SK-N-SH (cell line): ENCODE data around the gene IFT74. TPM values are rescaled to one million over a fixed set of nuclear protein-coding genes. Genes with fewer than 3 reads are reported as not detected.
A peak's percentile ranks its signal among the peaks of the same experiment; 100 is the strongest.

Experiments
- CTCF ChIA-PET: fragments of 300-600, 350-600 bp; formaldehyde crosslinking; extraction: SDS; loops from one replicate; lab custom pipeline; 2021; lab: Yijun Ruan, JAX
- POLR2A ChIA-PET: fragments of 350-600 bp; sonication (Branson Sonifier 250); formaldehyde crosslinking; extraction: SDS; loops from one replicate; lab custom pipeline; 2020; ENCODE audit warnings: antibody characterized with exemption, inconsistent platforms; lab: Yijun Ruan, JAX
- DNase-seq: peaks from one replicate; pipeline ENCODE4 v3.0.0; 2012
- H2AFZ ChIP-seq: fragments of 200-600 bp; sonication (generic); 2 replicates; pipeline ENCODE4 v1.8.1; 2016; ENCODE audit warnings: antibody characterized with exemption, mild to moderate bottlenecking, low read depth
- H3F3A ChIP-seq: fragments of 200-600 bp; sonication (generic); replicated peaks from 2 replicates; pipeline ENCODE3; 2016; ENCODE audit warnings: antibody characterized with exemption, mild to moderate bottlenecking; ENCODE audit not compliant: insufficient read depth
- H3K27ac ChIP-seq, 2 experiments: fragments of 200-500 bp in 1 of 2; fragments of 200-600 bp in 1 of 2; sonication (Bioruptor generic) in 1 of 2; sonication (generic), shearing (Covaris generic) in 1 of 2; 2 replicates each; pipeline versions ENCODE4 v1.5.1 to v1.6.1; 2014 to 2016; ENCODE audit warnings: low read depth in 2 of 2, inconsistent platforms in 1 of 2, low read length in 1 of 2, mild to moderate bottlenecking in 1 of 2, mixed read lengths in 1 of 2
- H3K27me3 ChIP-seq: fragments of 200-600 bp; sonication (generic), shearing (Covaris generic); 2 replicates; pipeline ENCODE4 v1.6.1; 2016; ENCODE audit warnings: mixed run types; ENCODE audit not compliant: insufficient read depth
- H3K36me3 ChIP-seq, 2 experiments: fragments of 200-500 bp in 1 of 2; fragments of 200-600 bp in 1 of 2; sonication (Bioruptor generic) in 1 of 2; sonication (generic) in 1 of 2; replicated peaks in 1 of 2; 2 replicates each; pipeline versions ENCODE3 to v1.5.1; 2014 to 2016; ENCODE audit warnings: low read length in 1 of 2, mild to moderate bottlenecking in 1 of 2; ENCODE audit not compliant: insufficient read depth in 2 of 2, control insufficient read depth in 1 of 2
- H3K4me1 ChIP-seq, 2 experiments: fragments of 200-500 bp in 1 of 2; fragments of 200-600 bp in 1 of 2; sonication (Bioruptor generic) in 1 of 2; sonication (generic), shearing (Covaris generic) in 1 of 2; 2 replicates each; pipeline versions ENCODE4 v1.5.1 to v1.6.1; 2014 to 2016; ENCODE audit warnings: low read depth in 1 of 2, low read length in 1 of 2, mixed run types in 1 of 2; ENCODE audit not compliant: insufficient read depth in 2 of 2, control insufficient read depth in 1 of 2
- H3K4me2 ChIP-seq: fragments of 200-600 bp; sonication (generic), shearing (Covaris generic); 2 replicates; pipeline ENCODE4 v1.6.1; 2017; ENCODE audit warnings: mixed run types
- H3K4me3 ChIP-seq, 2 experiments: fragments of 200-500 bp in 1 of 2; fragments of 200-600 bp in 1 of 2; sonication (Bioruptor generic) in 1 of 2; sonication (generic), shearing (Covaris generic) in 1 of 2; 2 replicates each; pipeline versions ENCODE4 v1.5.1 to v1.8.1; 2014 to 2016; ENCODE audit warnings: low read depth in 2 of 2, inconsistent platforms in 1 of 2, low read length in 1 of 2, mild to moderate bottlenecking in 1 of 2, mixed read lengths in 1 of 2, moderate library complexity in 1 of 2
- H3K79me2 ChIP-seq: fragments of 200-600 bp; sonication (generic); 2 replicates; pipeline ENCODE4 v1.8.1; 2017; ENCODE audit warnings: mild to moderate bottlenecking; ENCODE audit not compliant: insufficient read depth
- H3K9ac ChIP-seq: fragments of 200-600 bp; sonication (generic); 2 replicates; pipeline ENCODE4 v1.6.1; 2017; ENCODE audit warnings: mixed run types
- H3K9me2 ChIP-seq: fragments of 200-600 bp; sonication (generic); 2 replicates; pipeline ENCODE4 v1.6.1; 2017; ENCODE audit warnings: mixed run types
- H3K9me3 ChIP-seq: fragments of 200-600 bp; sonication (generic); 2 replicates; pipeline ENCODE4 v1.6.1; 2017; ENCODE audit warnings: mixed run types, mild to moderate bottlenecking, moderate library complexity
- H4K20me1 ChIP-seq: fragments of 200-600 bp; sonication (generic); 2 replicates; pipeline ENCODE4 v1.6.1; 2017; ENCODE audit warnings: mild to moderate bottlenecking, mixed run types; ENCODE audit not compliant: insufficient read depth
- CHD2 ChIP-seq: fragments of 150-350 bp; IDR thresholded peaks from 2 replicates; pipeline ENCODE4 v1.6.1; 2018; ENCODE audit warnings: low read length; ENCODE audit not compliant: partially characterized antibody
- FOSL2 ChIP-seq: IDR thresholded peaks from 2 replicates; pipeline ENCODE4 v1.4.0; 2012; ENCODE audit warnings: low read depth, mild to moderate bottlenecking, moderate library complexity, borderline replicate concordance
- FOXM1 ChIP-seq: IDR thresholded peaks from 2 replicates; pipeline ENCODE4 v1.4.0; 2012; ENCODE audit warnings: low read depth, mild to moderate bottlenecking
- GATA2 ChIP-seq: sonication (generic); formaldehyde crosslinking; IDR thresholded peaks from 2 replicates; pipeline ENCODE4 v1.5.0; 2020; ENCODE audit warnings: mild to moderate bottlenecking, missing genetic modification reagents
- MXI1 ChIP-seq: IDR thresholded peaks from 2 replicates; pipeline ENCODE4 v1.6.1; 2012; ENCODE audit warnings: mild to moderate bottlenecking, low read depth, low read length, improper control_type of control experiment
- RCOR1 ChIP-seq: fragments of 150-350 bp; IDR thresholded peaks from 2 replicates; pipeline ENCODE4 v1.6.1; 2017; ENCODE audit warnings: antibody characterized with exemption, low read length
- SIN3A ChIP-seq: IDR thresholded peaks from 2 replicates; pipeline ENCODE4 v1.6.1; 2012; ENCODE audit warnings: low read depth, mild to moderate bottlenecking, low read length, moderate library complexity, borderline replicate concordance
- TAF1 ChIP-seq: IDR thresholded peaks from 2 replicates; pipeline ENCODE4 v1.6.1; 2012; ENCODE audit warnings: low read depth, mild to moderate bottlenecking, low read length, moderate library complexity, borderline replicate concordance
- TCF12 ChIP-seq: IDR thresholded peaks from 2 replicates; pipeline ENCODE4 v1.4.0; 2012
- WGBS: methylation state at CpG from one replicate; pipeline ENCODE4 v1.1.6; 2017; ENCODE audit warnings: low lambda C conversion rate; 5-methylcytosine and 5-hydroxymethylcytosine counted together
- polyA plus RNA-seq, 3 experiments: library from polyadenylated mRNA; depleted of rRNA; stranded (reverse); fragments of >200 nt; gene quantifications; 2 replicates each; pipeline ENCODE4 v1.2.3, GENCODE V29; 2012
- TF ChIP-seq, protein P1 (sequence below): fragments of 200-600 bp; sonication (generic); IDR thresholded peaks from 2 replicates; pipeline ENCODE4 v1.6.1; 2017; ENCODE audit warnings: antibody characterized with exemption, mild to moderate bottlenecking, moderate library complexity
- TF ChIP-seq, protein P2 (sequence below): fragments of 150-350 bp; IDR thresholded peaks from 2 replicates; pipeline ENCODE4 v1.6.1; 2016; ENCODE audit warnings: mild to moderate bottlenecking, low read depth, low read length
- TF ChIP-seq, protein P3 (sequence below): IDR thresholded peaks from 2 replicates; pipeline ENCODE4 v1.4.0; 2012; ENCODE audit warnings: low read depth, borderline replicate concordance

Gene IFT74
- polyA plus RNA-seq, 1 of the 3 experiments (the other 2 are of a cell fraction): 6.3 TPM

DNA sequence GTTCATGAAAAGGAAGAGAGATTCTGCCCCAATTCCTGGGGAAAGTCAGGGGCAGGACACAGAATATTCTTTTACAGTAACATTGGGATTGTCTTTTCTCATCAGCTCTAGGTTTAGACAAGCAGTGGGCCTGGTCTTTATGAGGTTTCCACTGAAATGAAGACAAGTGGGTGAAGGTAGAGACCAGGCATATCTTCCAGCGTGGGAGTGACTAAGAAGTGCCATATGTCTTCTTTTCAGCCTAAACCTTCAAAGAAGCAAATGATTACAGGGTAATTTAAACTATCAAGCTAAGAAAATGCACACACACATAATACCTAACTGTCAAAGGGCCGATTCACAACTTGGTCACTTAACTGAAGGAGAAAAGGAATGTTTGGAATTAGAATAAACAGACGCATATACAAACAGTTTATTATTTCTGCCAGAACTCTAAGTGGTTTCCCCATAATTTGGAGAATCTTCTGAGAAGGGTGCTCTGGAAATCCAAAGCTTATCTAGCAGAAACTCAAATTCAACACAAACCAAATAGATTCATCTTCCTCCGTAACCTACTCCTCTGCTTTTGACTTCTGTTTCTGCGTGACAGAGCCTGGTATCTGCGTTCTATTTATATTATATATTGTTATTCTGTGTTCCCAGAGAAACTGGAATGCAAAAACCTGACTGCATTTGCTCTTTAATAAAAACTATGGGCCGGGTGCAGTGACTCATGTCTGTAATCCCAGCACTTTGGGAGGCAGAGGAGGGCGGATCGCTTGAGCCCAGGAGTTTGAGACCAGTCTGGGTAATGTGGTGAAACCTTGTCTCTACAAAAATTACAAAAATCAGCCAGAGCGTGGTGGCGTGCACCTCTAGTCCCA lies 130.8 kb downstream of the IFT74 start:
- Histone ChIP-seq H3K4me1 (peaks cover 0 to 27% of the 10 kb centered on the region in 2 experiments; a peak in 2 of 4 replicates), H3K79me2 (no peaks in the 10 kb centered on the region), H3F3A (peaks cover 18% of the 10 kb centered on the region), H2AFZ (peak overlapping the region; percentile 19; the same call in 1 of the 2 replicates), H3K4me3 (no peak overlapping the region), H3K9ac (peak overlapping the region; percentile 36; the same call in 1 of the 2 replicates), H3K9me3 (no peaks in the 10 kb centered on the region), H3K36me3 (no peaks in the 10 kb centered on the region), H4K20me1 (no peaks in the 10 kb centered on the region), H3K27ac (peak overlapping the region; percentile 66 to 68; a peak in 3 of 4 replicates), H3K27me3 (no peaks in the 10 kb centered on the region), H3K9me2 (no peaks in the 10 kb centered on the region), H3K4me2 (peak overlapping the region; percentile 8; the same call in 1 of the 2 replicates)
- DNase-seq: no peak
- POLR2A ChIA-PET: no interaction called here
- CTCF ChIA-PET: no interaction called here
- TF ChIP-seq FOSL2 (peak; percentile 35; the same call in 1 of the 2 replicates), CHD2 (no peak)
- 78% methylated on average over 11 of the region's 11 CpGs for WGBS

GRCh38 chr9:27088981-27089380 lies 132.8 kb downstream of the IFT74 start:
- Histone ChIP-seq H3K27me3 (no peaks in the 10 kb centered on the region), H3K36me3 (no peaks in the 10 kb centered on the region), H3K27ac (peak overlapping the region; percentile 66 to 67; a peak in 3 of 4 replicates), H3F3A (peaks cover 23% of the 10 kb centered on the region), H4K20me1 (no peaks in the 10 kb centered on the region), H3K4me2 (peak overlapping the region; percentile 56), H3K9me2 (no peaks in the 10 kb centered on the region)
- ChIA-PET POLR2A (no interaction called here), CTCF (no interaction called here)
- WGBS: 24% methylated on average over 4 of the region's 4 CpGs
- TF ChIP-seq TCF12: 0 out of 2 replicates have a peak, but pooled peaks have one; percentile 7
- peak; percentile 28; the same call in 1 of the 2 replicates for TF ChIP-seq FOSL2
- TF ChIP-seq TAF1: no peak
- TF ChIP-seq, all 33 proteins: peak for 2
- H3K4me3 ChIP-seq: no peak overlapping the region
- H3K79me2 ChIP-seq: no peaks in the 10 kb centered on the region
- no peak for DNase-seq
- peaks cover 0 to 27% of the 10 kb centered on the region in 2 experiments; a peak in 2 of 4 replicates for H3K4me1 ChIP-seq
- H3K9ac ChIP-seq: peak overlapping the region; percentile 33; the same call in 1 of the 2 replicates
- 0 out of 2 replicates have a peak overlapping the region, but pooled peaks have one; percentile 61 for H2AFZ ChIP-seq
- no peaks in the 10 kb centered on the region for H3K9me3 ChIP-seq

DNA sequence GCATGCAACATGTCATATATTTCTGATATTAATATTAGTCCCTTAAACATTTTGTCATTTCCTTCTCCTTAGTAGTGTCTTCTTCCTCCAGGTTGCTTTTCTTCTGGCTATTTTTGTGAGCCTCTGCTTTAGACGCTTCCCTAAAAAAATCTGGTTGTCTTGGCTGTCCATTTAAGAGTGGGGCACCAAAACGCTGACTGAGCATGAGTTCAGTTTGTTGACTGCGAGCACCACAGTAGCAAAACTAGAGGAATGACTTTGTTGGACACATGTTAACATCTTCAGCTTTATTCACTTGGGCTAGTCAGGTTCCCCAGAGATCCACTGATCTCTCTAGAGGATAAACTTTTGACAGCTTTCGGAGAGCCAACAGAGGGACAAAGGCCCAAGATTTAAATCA lies 133.5 kb downstream of the IFT74 start:
- Histone ChIP-seq H3K9me2 (no peaks in the 10 kb centered on the region), H3K9me3 (no peaks in the 10 kb centered on the region), H3K9ac (no peak overlapping the region), H3F3A (peaks cover 23% of the 10 kb centered on the region), H3K4me1 (peaks cover 0 to 31% of the 10 kb centered on the region in 2 experiments), H3K27me3 (no peaks in the 10 kb centered on the region), H4K20me1 (no peaks in the 10 kb centered on the region), H3K27ac (peak overlapping the region; percentile 14 to 66; a peak in 3 of 4 replicates), H3K36me3 (no peaks in the 10 kb centered on the region), H3K4me2 (0 out of 2 replicates have a peak overlapping the region, but pooled peaks have one; percentile 56), H2AFZ (peak overlapping the region; percentile 61; the same call in 1 of the 2 replicates), H3K79me2 (no peaks in the 10 kb centered on the region), H3K4me3 (no peak overlapping the region)
- no peak for DNase-seq
- CTCF ChIA-PET: no interaction called here
- 95% methylated on average over 4 of the region's 4 CpGs for WGBS
- POLR2A ChIA-PET: no interaction called here
- TF ChIP-seq, protein P1, sequence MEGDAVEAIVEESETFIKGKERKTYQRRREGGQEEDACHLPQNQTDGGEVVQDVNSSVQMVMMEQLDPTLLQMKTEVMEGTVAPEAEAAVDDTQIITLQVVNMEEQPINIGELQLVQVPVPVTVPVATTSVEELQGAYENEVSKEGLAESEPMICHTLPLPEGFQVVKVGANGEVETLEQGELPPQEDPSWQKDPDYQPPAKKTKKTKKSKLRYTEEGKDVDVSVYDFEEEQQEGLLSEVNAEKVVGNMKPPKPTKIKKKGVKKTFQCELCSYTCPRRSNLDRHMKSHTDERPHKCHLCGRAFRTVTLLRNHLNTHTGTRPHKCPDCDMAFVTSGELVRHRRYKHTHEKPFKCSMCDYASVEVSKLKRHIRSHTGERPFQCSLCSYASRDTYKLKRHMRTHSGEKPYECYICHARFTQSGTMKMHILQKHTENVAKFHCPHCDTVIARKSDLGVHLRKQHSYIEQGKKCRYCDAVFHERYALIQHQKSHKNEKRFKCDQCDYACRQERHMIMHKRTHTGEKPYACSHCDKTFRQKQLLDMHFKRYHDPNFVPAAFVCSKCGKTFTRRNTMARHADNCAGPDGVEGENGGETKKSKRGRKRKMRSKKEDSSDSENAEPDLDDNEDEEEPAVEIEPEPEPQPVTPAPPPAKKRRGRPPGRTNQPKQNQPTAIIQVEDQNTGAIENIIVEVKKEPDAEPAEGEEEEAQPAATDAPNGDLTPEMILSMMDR: no peak
- TF ChIP-seq, protein P2, sequence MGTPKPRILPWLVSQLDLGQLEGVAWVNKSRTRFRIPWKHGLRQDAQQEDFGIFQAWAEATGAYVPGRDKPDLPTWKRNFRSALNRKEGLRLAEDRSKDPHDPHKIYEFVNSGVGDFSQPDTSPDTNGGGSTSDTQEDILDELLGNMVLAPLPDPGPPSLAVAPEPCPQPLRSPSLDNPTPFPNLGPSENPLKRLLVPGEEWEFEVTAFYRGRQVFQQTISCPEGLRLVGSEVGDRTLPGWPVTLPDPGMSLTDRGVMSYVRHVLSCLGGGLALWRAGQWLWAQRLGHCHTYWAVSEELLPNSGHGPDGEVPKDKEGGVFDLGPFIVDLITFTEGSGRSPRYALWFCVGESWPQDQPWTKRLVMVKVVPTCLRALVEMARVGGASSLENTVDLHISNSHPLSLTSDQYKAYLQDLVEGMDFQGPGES: no peak
- TF ChIP-seq RCOR1 (no peak), FOXM1 (no peak), GATA2 (CRISPR knock-in tag) (no peak), SIN3A (no peak), FOSL2 (no peak), MXI1 (no peak), CHD2 (no peak)
- TF ChIP-seq, protein P3, sequence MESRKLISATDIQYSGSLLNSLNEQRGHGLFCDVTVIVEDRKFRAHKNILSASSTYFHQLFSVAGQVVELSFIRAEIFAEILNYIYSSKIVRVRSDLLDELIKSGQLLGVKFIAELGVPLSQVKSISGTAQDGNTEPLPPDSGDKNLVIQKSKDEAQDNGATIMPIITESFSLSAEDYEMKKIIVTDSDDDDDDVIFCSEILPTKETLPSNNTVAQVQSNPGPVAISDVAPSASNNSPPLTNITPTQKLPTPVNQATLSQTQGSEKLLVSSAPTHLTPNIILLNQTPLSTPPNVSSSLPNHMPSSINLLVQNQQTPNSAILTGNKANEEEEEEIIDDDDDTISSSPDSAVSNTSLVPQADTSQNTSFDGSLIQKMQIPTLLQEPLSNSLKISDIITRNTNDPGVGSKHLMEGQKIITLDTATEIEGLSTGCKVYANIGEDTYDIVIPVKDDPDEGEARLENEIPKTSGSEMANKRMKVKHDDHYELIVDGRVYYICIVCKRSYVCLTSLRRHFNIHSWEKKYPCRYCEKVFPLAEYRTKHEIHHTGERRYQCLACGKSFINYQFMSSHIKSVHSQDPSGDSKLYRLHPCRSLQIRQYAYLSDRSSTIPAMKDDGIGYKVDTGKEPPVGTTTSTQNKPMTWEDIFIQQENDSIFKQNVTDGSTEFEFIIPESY: no peak
